Measurements from ENCODE around the gene PWWP2B. TPM values are rescaled to one million over a fixed set of nuclear protein-coding genes. Genes with fewer than 3 reads are reported as not detected.

PWWP2B gene
- total and polyA plus RNA-seq, 2 experiments from 2014 or later, result 2.3 to 12.8 TPM

DNA sequence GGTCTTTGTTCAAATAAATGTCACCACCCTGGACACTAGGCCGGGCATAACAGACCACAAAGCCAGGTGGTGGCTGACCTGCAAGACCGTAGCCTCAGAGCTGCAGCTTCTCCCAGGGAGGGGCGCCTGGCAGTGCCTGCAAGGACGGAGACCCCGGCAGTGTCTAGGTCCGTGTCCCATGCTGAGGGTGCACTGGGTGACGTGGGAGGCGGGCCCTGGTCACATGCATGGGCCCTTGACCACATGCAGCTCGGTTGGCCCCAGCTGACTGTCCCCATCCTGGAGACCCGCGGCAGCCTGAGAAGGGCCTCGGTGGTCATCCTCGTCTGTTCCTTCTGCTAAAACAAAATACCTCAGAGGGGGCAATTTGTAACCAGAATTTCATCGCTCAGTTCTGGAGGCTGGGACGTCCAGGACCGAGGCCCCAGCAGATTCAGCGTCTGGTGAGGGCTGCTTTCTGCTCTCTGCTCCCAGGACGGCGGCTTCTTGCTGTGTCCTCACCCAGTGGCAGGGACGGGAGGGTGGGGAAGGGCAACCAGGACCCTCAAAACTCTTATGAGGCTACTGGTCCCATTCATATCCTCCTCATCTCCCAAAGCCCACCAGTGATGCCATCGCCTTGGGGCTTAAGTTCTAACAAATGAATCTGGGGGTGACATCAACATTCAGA lies 36.8 kb downstream of the PWWP2B start (continued):
- TF ChIP-seq, protein P1, sequence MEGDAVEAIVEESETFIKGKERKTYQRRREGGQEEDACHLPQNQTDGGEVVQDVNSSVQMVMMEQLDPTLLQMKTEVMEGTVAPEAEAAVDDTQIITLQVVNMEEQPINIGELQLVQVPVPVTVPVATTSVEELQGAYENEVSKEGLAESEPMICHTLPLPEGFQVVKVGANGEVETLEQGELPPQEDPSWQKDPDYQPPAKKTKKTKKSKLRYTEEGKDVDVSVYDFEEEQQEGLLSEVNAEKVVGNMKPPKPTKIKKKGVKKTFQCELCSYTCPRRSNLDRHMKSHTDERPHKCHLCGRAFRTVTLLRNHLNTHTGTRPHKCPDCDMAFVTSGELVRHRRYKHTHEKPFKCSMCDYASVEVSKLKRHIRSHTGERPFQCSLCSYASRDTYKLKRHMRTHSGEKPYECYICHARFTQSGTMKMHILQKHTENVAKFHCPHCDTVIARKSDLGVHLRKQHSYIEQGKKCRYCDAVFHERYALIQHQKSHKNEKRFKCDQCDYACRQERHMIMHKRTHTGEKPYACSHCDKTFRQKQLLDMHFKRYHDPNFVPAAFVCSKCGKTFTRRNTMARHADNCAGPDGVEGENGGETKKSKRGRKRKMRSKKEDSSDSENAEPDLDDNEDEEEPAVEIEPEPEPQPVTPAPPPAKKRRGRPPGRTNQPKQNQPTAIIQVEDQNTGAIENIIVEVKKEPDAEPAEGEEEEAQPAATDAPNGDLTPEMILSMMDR (conservative IDR thresholded peaks at IDR 0.05; ENCODE audit: low read depth in 2 of 2), result no peak
- TF ChIP-seq ZNF331 (CRISPR knock-in tag; IDR thresholded peaks at IDR 0.05; ENCODE audit: low read depth) (no peak), NANOG (IDR thresholded peaks at IDR 0.05; ENCODE audit: borderline replicate concordance) (no peak), ZNF114 (CRISPR knock-in tag; IDR thresholded peaks at IDR 0.05) (no peak), STAT1 (IDR thresholded peaks at IDR 0.05; ENCODE audit: unreplicated experiment) (no peak), EZH2 (IDR thresholded peaks at IDR 0.05; ENCODE audit: low read depth, unreplicated experiment) (no peak), POLR2AphosphoS5 (IDR thresholded peaks at IDR 0.05; ENCODE audit: low read depth) (no peak), CREB1 (CRISPR knock-in tag; IDR thresholded peaks at IDR 0.05; ENCODE audit: low read depth) (no peak)
- TF ChIP-seq, protein P2, sequence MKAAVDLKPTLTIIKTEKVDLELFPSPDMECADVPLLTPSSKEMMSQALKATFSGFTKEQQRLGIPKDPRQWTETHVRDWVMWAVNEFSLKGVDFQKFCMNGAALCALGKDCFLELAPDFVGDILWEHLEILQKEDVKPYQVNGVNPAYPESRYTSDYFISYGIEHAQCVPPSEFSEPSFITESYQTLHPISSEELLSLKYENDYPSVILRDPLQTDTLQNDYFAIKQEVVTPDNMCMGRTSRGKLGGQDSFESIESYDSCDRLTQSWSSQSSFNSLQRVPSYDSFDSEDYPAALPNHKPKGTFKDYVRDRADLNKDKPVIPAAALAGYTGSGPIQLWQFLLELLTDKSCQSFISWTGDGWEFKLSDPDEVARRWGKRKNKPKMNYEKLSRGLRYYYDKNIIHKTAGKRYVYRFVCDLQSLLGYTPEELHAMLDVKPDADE (IDR thresholded peaks at IDR 0.05), result no peak
- TF ChIP-seq, protein P3, sequence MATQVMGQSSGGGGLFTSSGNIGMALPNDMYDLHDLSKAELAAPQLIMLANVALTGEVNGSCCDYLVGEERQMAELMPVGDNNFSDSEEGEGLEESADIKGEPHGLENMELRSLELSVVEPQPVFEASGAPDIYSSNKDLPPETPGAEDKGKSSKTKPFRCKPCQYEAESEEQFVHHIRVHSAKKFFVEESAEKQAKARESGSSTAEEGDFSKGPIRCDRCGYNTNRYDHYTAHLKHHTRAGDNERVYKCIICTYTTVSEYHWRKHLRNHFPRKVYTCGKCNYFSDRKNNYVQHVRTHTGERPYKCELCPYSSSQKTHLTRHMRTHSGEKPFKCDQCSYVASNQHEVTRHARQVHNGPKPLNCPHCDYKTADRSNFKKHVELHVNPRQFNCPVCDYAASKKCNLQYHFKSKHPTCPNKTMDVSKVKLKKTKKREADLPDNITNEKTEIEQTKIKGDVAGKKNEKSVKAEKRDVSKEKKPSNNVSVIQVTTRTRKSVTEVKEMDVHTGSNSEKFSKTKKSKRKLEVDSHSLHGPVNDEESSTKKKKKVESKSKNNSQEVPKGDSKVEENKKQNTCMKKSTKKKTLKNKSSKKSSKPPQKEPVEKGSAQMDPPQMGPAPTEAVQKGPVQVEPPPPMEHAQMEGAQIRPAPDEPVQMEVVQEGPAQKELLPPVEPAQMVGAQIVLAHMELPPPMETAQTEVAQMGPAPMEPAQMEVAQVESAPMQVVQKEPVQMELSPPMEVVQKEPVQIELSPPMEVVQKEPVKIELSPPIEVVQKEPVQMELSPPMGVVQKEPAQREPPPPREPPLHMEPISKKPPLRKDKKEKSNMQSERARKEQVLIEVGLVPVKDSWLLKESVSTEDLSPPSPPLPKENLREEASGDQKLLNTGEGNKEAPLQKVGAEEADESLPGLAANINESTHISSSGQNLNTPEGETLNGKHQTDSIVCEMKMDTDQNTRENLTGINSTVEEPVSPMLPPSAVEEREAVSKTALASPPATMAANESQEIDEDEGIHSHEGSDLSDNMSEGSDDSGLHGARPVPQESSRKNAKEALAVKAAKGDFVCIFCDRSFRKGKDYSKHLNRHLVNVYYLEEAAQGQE (IDR thresholded peaks at IDR 0.05; ENCODE audit: unreplicated experiment), result no peak

DNA sequence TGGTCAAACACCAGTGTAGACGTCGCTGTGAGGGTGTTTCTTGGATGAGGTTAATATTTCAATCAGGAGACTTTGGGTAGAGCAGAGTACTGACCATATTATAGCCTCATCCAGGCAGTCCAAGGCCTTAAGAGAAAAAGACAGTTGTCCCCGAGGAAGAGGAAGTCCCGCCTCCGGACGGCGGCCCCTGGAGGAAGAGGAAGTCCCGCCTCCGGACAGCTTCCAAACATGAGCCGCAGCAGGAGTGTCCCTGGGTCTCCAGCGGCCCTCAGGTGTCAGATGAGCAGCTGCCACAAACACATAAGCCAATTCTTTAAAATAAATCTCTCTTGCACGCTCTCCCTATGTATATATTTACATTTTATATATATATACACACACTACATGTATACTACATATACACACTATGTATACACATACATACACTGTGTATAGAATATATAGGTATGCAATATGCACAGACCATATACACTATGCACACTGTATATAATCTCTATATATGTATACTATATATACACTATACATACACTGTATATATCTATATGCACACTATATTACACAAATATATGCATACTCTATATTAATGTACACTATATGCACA lies 37.5 kb downstream of the PWWP2B start:
- no peaks in the 10 kb centered on the region; the same call in 2 of the 3 replicates for H3K36me3 Mint-ChIP-seq (ENCODE audit: low read depth)
- DNase-seq (ENCODE audit: low spot score), result no peak
- H3K4me1 ChIP-seq (ENCODE audit: insufficient read depth), result no peaks in the 10 kb centered on the region
- no peak for ATAC-seq
- no peak overlapping the region for H3K27ac Mint-ChIP-seq
- H3K79me2 ChIP-seq (replicated peaks; ENCODE audit: insufficient read depth), result no peaks in the 10 kb centered on the region
- no peak overlapping the region for H3K4me3 Mint-ChIP-seq
- H3K4me1 Mint-ChIP-seq, result peaks cover 7% of the 10 kb centered on the region
- no peak overlapping the region for H3K4me2 ChIP-seq
- H4K20me1 ChIP-seq (replicated peaks; ENCODE audit: insufficient read depth), result no peaks in the 10 kb centered on the region
- no peaks in the 10 kb centered on the region for H3K36me3 ChIP-seq (ENCODE audit: insufficient read depth)
- no peak overlapping the region for H3K4me3 ChIP-seq
- H3K9me3 Mint-ChIP-seq, result no peaks in the 10 kb centered on the region
- no peak overlapping the region for H3K27ac ChIP-seq (ENCODE audit: low read depth)
- H3K27me3 Mint-ChIP-seq (ENCODE audit: insufficient read depth, low read depth, poor library complexity), result peaks cover 7% of the 10 kb centered on the region
- no peaks in the 10 kb centered on the region for H3K9me2 ChIP-seq (ENCODE audit: insufficient read depth)
- 0 out of 2 replicates have a peak, but pooled peaks cover 4% of the 10 kb centered on the region for H3F3A ChIP-seq (replicated peaks; ENCODE audit: low read depth)
- no peaks in the 10 kb centered on the region for H3K27me3 ChIP-seq (ENCODE audit: insufficient read depth)
- H2AFZ ChIP-seq, result no peak overlapping the region
- no peak for TF ChIP-seq POLR2AphosphoS5 (IDR thresholded peaks at IDR 0.05; ENCODE audit: low read depth)
- TF ChIP-seq, protein P4, sequence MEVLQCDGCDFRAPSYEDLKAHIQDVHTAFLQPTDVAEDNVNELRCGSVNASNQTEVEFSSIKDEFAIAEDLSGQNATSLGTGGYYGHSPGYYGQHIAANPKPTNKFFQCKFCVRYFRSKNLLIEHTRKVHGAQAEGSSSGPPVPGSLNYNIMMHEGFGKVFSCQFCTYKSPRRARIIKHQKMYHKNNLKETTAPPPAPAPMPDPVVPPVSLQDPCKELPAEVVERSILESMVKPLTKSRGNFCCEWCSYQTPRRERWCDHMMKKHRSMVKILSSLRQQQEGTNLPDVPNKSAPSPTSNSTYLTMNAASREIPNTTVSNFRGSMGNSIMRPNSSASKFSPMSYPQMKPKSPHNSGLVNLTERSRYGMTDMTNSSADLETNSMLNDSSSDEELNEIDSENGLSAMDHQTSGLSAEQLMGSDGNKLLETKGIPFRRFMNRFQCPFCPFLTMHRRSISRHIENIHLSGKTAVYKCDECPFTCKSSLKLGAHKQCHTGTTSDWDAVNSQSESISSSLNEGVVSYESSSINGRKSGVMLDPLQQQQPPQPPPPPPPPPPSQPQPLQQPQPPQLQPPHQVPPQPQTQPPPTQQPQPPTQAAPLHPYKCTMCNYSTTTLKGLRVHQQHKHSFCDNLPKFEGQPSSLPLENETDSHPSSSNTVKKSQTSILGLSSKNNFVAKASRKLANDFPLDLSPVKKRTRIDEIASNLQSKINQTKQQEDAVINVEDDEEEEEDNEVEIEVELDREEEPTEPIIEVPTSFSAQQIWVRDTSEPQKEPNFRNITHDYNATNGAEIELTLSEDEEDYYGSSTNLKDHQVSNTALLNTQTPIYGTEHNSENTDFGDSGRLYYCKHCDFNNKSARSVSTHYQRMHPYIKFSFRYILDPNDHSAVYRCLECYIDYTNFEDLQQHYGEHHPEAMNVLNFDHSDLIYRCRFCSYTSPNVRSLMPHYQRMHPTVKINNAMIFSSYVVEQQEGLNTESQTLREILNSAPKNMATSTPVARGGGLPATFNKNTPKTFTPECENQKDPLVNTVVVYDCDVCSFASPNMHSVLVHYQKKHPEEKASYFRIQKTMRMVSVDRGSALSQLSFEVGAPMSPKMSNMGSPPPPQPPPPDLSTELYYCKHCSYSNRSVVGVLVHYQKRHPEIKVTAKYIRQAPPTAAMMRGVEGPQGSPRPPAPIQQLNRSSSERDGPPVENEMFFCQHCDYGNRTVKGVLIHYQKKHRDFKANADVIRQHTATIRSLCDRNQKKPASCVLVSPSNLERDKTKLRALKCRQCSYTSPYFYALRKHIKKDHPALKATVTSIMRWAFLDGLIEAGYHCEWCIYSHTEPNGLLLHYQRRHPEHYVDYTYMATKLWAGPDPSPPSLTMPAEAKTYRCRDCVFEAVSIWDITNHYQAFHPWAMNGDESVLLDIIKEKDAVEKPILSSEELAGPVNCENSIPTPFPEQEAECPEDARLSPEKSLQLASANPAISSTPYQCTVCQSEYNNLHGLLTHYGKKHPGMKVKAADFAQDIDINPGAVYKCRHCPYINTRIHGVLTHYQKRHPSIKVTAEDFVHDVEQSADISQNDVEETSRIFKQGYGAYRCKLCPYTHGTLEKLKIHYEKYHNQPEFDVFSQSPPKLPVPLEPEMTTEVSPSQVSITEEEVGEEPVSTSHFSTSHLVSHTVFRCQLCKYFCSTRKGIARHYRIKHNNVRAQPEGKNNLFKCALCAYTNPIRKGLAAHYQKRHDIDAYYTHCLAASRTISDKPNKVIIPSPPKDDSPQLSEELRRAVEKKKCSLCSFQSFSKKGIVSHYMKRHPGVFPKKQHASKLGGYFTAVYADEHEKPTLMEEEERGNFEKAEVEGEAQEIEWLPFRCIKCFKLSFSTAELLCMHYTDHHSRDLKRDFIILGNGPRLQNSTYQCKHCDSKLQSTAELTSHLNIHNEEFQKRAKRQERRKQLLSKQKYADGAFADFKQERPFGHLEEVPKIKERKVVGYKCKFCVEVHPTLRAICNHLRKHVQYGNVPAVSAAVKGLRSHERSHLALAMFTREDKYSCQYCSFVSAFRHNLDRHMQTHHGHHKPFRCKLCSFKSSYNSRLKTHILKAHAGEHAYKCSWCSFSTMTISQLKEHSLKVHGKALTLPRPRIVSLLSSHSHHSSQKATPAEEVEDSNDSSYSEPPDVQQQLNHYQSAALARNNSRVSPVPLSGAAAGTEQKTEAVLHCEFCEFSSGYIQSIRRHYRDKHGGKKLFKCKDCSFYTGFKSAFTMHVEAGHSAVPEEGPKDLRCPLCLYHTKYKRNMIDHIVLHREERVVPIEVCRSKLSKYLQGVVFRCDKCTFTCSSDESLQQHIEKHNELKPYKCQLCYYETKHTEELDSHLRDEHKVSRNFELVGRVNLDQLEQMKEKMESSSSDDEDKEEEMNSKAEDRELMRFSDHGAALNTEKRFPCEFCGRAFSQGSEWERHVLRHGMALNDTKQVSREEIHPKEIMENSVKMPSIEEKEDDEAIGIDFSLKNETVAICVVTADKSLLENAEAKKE (CRISPR knock-in tag; IDR thresholded peaks at IDR 0.05), result no peak
- TF ChIP-seq NANOG (IDR thresholded peaks at IDR 0.05; ENCODE audit: borderline replicate concordance), result no peak
